Measurements from ENCODE around the gene NAA15.
"Not testable (repeated sequence)": the region's sequence is repeated elsewhere in the genome, so short reads cannot be mapped to it uniquely, and the experiment has no call there.

NAA15 gene

GRCh38 chr4:139368998-139369397 is 67.7 kb downstream of the NAA15 start:
- no peak for DNase-seq

- no peak for DNase-seq
Observed at GRCh38 chr4:139374251-139374650, 72.9 kb downstream of the NAA15 start.

- DNase-seq = no peak
Observed at GRCh38 chr4:139386421-139386820, 85.1 kb downstream of the NAA15 start.

GRCh38 chr4:139389102-139389501 is 87.8 kb downstream of the NAA15 start:
- no peak for DNase-seq

DNA sequence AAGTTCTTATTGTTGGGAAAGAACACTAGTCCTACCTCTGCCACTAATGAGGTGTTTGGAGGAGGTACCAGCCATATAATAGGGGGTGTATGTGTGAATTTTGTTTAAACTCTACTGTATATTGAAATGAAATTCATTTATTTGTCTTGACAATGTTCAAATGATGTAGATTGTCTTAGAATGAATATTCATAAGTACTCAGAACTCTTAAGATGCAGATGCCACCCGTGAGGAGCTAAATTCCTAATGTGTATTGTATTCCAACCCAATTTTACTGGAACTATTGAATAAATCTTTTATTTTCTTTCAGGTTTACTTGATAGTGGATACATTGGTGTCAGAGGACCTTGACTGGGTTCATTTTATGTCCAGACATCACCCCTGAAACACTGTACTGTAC is 88.7 kb downstream of the NAA15 start:
- DNase-seq = no peak

- no peak for DNase-seq
Observed at GRCh38 chr4:139391731-139392130, 90.4 kb downstream of the NAA15 start.

- DNase-seq = no peak
Observed at GRCh38 chr4:139392797-139393196, 91.5 kb downstream of the NAA15 start.

DNA sequence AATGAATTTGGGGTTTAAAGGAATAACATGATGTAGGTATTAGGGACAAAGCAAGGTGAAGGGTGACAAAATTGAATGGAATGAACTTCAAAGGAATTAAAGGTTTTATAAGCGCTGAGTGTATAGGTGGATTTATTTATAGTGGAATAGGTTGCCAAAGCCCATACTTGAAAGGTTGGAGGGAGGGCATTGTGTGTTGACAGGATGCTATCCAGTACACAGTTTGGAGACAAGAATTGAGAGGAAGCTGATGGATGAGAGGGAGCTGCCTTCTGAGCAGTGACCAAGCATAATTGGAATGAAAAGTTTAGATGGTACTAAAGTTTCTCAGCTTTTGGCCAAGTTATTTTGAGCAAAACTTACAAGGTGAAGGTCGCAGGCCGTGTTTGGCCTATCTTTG is 100.1 kb downstream of the NAA15 start:
- no peak for DNase-seq

DNA sequence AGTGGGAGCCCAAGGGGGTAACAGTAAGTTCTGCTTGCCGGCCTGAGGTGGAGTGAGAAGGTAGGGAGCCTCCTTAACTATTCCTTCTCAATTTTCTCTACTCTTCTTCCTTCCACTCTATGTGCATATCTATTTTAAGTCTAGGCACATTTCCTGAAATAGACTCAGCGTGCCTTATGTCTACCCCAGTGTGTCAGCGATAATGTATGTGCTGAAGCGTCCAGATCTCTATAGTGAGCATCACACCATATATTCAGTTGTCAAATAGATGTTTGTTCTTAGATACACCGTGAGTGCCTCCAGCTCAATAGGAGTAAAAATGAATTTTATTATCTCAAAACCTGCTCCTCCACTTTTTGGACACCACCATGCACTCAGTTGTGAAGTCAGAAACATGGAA is 101.1 kb downstream of the NAA15 start:
- DNase-seq = no peak

DNA sequence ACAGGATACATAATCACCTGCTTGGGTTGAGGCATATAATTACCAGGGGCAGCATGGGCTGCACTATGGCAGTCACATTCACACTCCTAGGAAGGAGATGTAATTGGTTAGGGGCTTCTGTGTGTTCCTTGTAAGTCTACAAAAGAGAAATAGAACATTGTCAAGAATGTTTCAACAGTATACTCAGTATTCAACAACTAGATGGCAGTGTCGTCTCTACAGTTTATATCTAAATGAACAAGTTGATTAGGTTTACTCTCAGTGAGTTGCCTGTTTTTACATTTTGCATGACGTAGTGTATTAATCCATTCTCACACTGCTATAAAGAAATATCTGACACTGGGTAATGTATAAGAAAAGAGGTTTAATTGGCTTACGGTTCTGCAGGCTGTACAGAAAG is 102.2 kb downstream of the NAA15 start:
- DNase-seq = no peak

GRCh38 chr4:139410312-139410711 is 109.0 kb downstream of the NAA15 start:
- no peak for DNase-seq

GRCh38 chr4:139414671-139415210 is 113.4 kb downstream of the NAA15 start:
- not testable (repeated sequence) for DNase-seq

GRCh38 chr4:139416073-139416673 is 114.9 kb downstream of the NAA15 start:
- DNase-seq = no peak

DNA sequence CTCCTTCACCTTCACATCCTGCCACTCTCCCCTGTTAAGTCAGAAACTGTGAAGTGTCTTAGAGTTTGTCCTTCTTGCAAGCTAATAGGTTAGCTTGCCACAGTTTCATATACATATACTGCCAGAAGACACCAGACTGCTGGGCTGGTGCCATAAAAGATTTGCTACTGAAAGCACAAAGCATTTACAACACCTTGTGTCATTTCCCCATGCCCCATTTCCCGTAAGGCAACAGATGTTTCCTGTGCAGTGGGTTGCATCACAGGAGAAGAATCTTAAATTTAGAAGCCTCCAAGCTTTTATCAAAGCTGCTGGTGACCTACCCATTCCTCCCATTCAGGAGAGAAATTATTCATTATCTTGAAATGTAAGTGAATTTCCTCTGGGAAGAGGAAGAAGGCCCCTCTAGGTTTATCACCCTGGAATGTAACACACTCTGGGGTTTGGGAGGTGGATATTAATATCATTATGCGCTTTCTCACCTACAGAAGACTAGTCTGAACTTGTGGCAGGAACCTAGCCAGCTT is 118.1 kb downstream of the NAA15 start:
- no peak for DNase-seq

- DNase-seq = no peak
Observed at GRCh38 chr4:139420652-139421051, 119.3 kb downstream of the NAA15 start.

DNA sequence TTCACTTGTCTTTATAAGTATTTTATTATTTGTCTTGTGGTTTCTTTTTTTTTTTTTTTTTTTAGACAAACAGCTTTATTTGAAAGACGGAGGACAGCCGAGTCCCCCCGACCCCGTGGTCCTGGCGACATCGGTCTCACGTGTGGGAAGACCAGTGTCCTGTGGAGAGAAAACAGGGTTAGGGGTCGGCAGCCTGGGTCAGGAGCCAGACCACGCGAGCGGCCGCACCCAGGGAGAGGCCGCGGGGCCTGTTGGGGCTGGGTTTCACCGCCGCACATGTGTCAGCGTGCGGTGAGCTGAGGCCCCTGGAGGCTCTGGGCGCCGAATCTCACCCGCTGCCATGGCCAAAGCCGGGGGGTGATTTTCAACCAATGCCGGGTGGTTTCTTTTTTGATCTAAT is 134.8 kb downstream of the NAA15 start:
- no peak for DNase-seq

- no peak for DNase-seq
Observed at GRCh38 chr4:139438141-139438540, 136.8 kb downstream of the NAA15 start.

GRCh38 chr4:139441029-139441428 is 139.7 kb downstream of the NAA15 start:
- DNase-seq = no peak

DNA sequence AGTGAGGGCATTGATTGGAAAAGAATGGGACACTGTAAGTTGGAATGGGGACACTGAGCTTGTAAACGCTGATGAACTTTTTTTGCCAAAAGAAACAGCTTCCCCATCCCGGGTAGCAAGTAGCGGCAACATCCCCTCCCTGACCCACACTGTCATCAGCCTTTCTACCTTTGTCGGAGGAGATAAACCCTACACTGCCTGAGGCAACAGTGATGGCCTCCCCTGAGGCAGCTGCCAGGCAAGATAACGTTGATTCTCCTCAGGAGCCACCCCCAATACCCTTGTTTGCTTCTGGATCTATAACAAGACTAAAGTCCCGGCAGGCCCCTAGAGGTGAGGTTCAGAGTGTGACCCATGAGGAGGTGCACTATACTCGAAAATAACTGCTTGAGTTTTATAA is 142.4 kb downstream of the NAA15 start:
- no peak for DNase-seq

GRCh38 chr4:139444881-139445280 is 143.6 kb downstream of the NAA15 start:
- DNase-seq = not testable (repeated sequence)

DNA sequence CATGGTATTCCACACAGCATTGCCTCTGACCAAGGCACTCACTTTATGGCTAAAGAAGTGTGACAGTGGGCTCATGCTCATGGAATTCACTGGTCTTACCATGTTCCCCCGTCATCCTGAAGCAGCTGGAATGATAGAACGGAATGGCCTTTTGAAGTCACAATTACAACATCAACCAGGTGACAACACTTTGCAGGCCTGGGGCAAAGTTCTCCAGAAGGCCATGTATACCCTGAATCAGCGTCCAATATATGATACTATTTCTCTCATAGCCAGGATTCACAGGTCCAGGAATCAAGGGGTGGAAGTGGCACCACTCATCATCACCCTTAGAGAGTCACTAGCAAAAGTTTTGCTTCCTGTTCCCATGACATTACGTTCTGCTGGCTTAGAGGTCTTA is 145.8 kb downstream of the NAA15 start:
- DNase-seq = not testable (repeated sequence)

- no peak for DNase-seq
Observed at GRCh38 chr4:139450586-139450985, 149.3 kb downstream of the NAA15 start.

DNA sequence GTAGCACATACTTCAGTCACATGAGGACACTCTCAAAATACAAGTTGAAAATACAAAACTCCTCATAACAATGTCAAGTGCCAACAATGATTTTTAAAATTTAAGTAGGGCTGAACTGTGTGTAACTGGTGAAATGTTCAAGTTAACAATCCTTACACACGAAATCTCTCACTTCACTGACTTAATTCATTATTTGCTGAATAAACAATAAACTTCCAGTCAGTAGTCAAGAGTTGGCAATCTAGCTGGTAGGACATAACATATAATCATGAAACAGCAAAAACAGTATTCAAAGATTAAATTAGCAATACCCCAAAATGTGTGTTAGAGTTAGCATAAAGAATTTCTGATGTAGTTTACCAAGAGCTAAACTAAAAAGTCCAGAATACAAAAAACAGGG is 150.7 kb downstream of the NAA15 start:
- no peak for DNase-seq

GRCh38 chr4:139453041-139453370 is 151.7 kb downstream of the NAA15 start:
- no peak for DNase-seq

Measured in activated CD4-positive, CD25-positive, alpha-beta regulatory T cell treated with anti-CD3 and anti-CD28 coated beads, Interleukin-2, amount 50 U/mL, for 72 hours (primary cell).